MM.1S (cell line): ENCODE measurements around the gene SLC22A2.

ENCODE experiments used
- DNase-seq: peaks from one replicate; pipeline ENCODE4 v3.0.0-alpha.2; 2015
- H2AFZ ChIP-seq: fragments of 300-600 bp; sonication (generic); 2 replicates; pipeline ENCODE4 v1.6.0; 2016; ENCODE audit warnings: antibody characterized with exemption, low read length
- H3F3A ChIP-seq: fragments of 300-600 bp; sonication (generic); 2 replicates; pipeline ENCODE4 v1.6.1; 2016; ENCODE audit warnings: mild to moderate bottlenecking, antibody characterized with exemption, low read length, moderate library complexity, mixed read lengths; ENCODE audit not compliant: insufficient read depth
- H3K27ac ChIP-seq: fragments of 300-600 bp; sonication (generic); 2 replicates; pipeline ENCODE4 v1.5.1; 2016; ENCODE audit warnings: mild to moderate bottlenecking, low read length
- H3K27me3 ChIP-seq: fragments of 300-600 bp; sonication (generic); replicated peaks from 2 replicates; pipeline ENCODE4 v1.6.0; 2016; ENCODE audit warnings: low read length; ENCODE audit not compliant: insufficient read depth
- H3K36me3 ChIP-seq: fragments of 300-600 bp; sonication (generic); replicated peaks from 2 replicates; pipeline ENCODE4 v1.6.1; 2016; ENCODE audit warnings: mild to moderate bottlenecking, low read length, mixed read lengths; ENCODE audit not compliant: insufficient read depth
- H3K4me1 ChIP-seq: fragments of 300-600 bp; sonication (generic); 2 replicates; pipeline ENCODE4 v1.6.1; 2016; ENCODE audit warnings: low read length, mixed read lengths
- H3K4me2 ChIP-seq: fragments of 300-600 bp; sonication (generic); 2 replicates; pipeline ENCODE4 v1.6.0; 2016; ENCODE audit warnings: low read depth, low read length
- H3K4me3 ChIP-seq: fragments of 300-600 bp; sonication (generic); 2 replicates; pipeline ENCODE4 v1.5.1; 2016; ENCODE audit warnings: low read length, mixed read lengths
- H3K79me2 ChIP-seq: fragments of 300-600 bp; sonication (generic); 2 replicates; pipeline ENCODE4 v1.6.1; 2016; ENCODE audit warnings: mixed run types, low read length, mixed read lengths
- H3K9ac ChIP-seq: fragments of 300-600 bp; sonication (generic); 2 replicates; pipeline ENCODE4 v1.6.1; 2016; ENCODE audit warnings: low read length, mixed read lengths
- H3K9me2 ChIP-seq: fragments of 300-600 bp; sonication (generic); replicated peaks from 2 replicates; pipeline ENCODE4 v1.6.1; 2016; ENCODE audit warnings: mild to moderate bottlenecking, low read length, mixed read lengths; ENCODE audit not compliant: insufficient read depth
- H3K9me3 ChIP-seq: fragments of 300-600 bp; sonication (generic); replicated peaks from 2 replicates; pipeline ENCODE4 v1.6.1; 2016; ENCODE audit warnings: mild to moderate bottlenecking, low read length, mixed read lengths; ENCODE audit not compliant: insufficient read depth
- H4K20me1 ChIP-seq: fragments of 300-600 bp; sonication (generic); 2 replicates; pipeline ENCODE4 v1.6.1; 2016; ENCODE audit warnings: mild to moderate bottlenecking, low read length, moderate library complexity, mixed read lengths; ENCODE audit not compliant: insufficient read depth
- EZH2 ChIP-seq: fragments of 300-600 bp; sonication (generic); optimal IDR thresholded peaks from 2 replicates; pipeline ENCODE3; 2017; ENCODE audit warnings: low read depth, mild to moderate bottlenecking, antibody characterized with exemption, low read length, mixed read lengths
- EZH2phosphoT487 ChIP-seq: fragments of 300-600 bp; sonication (generic); IDR thresholded peaks from 2 replicates; pipeline ENCODE4 v1.6.1; 2018; ENCODE audit warnings: antibody characterized with exemption, low read length
- TF ChIP-seq, protein P1 (sequence below): fragments of 300-600 bp; sonication (generic); IDR thresholded peaks from 2 replicates; pipeline ENCODE4 v1.5.1; 2016; ENCODE audit warnings: antibody characterized with exemption, low read length, mixed read lengths

Gene SLC22A2

DNA sequence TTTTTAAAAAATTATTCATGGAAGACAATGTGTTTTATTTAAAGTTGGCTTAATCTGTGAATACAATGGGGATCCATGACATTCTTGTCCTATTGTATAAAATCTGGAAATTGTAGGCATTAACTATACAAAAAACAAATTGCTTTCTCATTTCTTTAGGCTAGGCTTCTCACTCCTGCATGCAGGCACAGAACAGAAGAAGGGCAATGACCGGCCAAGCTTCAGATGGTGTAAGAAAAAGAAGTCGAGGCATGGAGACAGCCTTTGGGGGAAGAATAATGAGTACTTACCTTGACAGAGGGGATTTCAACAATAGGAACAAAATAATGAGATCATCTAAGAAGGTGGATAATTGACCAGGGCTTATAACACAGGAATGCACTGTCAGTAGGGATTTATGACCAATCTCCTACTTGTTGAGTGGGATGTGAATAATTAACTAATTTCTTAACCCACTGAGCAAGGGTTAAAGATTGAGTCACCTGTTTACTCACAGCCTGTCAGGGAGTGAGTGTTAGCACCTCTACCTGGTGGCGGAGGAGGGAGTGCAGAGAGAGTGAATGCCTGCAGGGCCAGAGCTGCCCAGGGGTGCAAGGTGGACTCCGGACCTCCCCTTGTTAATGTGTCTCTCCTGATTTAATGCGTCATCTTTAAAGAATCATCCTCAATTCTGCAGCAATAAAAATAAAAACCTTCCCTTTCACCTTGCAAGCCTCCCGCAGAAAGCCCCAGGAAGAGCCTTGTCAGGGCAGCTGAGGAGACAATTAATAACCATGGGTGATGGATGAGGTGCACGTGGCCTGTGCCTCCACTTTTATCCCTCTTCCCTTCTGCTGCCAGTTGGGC lies 3.9 kb downstream of the SLC22A2 start:
- Histone ChIP-seq H3K4me3 (no peak overlapping the region), H3K36me3 (no peaks in the 10 kb centered on the region), H4K20me1 (no peaks in the 10 kb centered on the region), H3K9me3 (no peaks in the 10 kb centered on the region), H3K9me2 (no peaks in the 10 kb centered on the region), H3K27ac (no peak overlapping the region), H2AFZ (no peak overlapping the region), H3K4me2 (no peak overlapping the region), H3K79me2 (no peaks in the 10 kb centered on the region), H3K9ac (no peak overlapping the region), H3K4me1 (no peaks in the 10 kb centered on the region), H3F3A (no peaks in the 10 kb centered on the region), H3K27me3 (no peaks in the 10 kb centered on the region)
- DNase-seq: no peak
- TF ChIP-seq EZH2 (no peak), EZH2phosphoT487 (no peak)
- TF ChIP-seq, protein P1, sequence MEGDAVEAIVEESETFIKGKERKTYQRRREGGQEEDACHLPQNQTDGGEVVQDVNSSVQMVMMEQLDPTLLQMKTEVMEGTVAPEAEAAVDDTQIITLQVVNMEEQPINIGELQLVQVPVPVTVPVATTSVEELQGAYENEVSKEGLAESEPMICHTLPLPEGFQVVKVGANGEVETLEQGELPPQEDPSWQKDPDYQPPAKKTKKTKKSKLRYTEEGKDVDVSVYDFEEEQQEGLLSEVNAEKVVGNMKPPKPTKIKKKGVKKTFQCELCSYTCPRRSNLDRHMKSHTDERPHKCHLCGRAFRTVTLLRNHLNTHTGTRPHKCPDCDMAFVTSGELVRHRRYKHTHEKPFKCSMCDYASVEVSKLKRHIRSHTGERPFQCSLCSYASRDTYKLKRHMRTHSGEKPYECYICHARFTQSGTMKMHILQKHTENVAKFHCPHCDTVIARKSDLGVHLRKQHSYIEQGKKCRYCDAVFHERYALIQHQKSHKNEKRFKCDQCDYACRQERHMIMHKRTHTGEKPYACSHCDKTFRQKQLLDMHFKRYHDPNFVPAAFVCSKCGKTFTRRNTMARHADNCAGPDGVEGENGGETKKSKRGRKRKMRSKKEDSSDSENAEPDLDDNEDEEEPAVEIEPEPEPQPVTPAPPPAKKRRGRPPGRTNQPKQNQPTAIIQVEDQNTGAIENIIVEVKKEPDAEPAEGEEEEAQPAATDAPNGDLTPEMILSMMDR: no peak

DNA sequence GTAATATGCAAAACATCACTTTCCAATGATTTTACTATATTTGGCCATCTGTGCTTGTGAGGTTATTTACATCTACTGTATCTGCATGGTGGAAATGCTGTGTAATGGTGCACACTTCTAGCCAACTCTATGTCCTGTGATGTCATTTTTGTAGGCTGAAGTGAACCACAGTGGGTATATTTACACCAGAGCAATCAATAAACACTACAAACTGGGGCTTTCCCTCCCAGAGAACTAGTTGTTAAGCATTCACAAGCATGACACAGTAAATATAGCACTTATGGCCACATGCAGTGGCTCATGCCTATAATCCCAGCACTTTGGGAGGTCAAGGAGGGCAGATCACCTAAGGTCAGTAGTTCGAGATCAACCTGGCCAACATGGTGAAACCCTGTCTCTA lies 4.9 kb downstream of the SLC22A2 start:
- DNase-seq: no peak
- no peak overlapping the region for H3K9ac ChIP-seq
- no peak overlapping the region for H2AFZ ChIP-seq
- H3K4me1 ChIP-seq: no peaks in the 10 kb centered on the region
- no peaks in the 10 kb centered on the region for H3K36me3 ChIP-seq
- no peak overlapping the region for H3K4me3 ChIP-seq
- H4K20me1 ChIP-seq: no peaks in the 10 kb centered on the region
- TF ChIP-seq, protein P1: no peak
- TF ChIP-seq EZH2 (no peak), EZH2phosphoT487 (no peak)
- no peak overlapping the region for H3K4me2 ChIP-seq
- H3K9me3 ChIP-seq: no peaks in the 10 kb centered on the region
- H3K27me3 ChIP-seq: no peaks in the 10 kb centered on the region
- no peak overlapping the region for H3K27ac ChIP-seq
- no peaks in the 10 kb centered on the region for H3F3A ChIP-seq
- no peaks in the 10 kb centered on the region for H3K79me2 ChIP-seq
- H3K9me2 ChIP-seq: no peaks in the 10 kb centered on the region

DNA sequence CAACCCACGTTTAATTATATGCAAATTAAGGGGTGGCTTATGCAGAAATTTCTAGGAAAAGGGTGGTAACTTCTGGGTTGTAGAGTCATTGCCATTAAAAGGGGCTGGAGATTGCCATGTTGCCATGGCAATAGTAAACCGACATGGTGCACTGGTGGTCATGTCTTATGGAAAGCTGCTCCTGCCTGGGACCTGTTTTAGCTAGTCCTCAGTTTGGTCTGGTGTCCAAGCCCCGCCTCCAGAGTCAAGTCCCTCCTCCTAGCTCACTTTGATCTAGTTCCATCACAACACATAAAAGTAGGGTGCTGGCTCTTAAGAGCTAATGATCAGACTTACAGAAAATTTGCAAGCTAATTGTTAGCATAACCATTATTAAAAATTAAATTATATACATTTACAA lies 5.3 kb downstream of the SLC22A2 start:
- Histone ChIP-seq H3K27me3 (no peaks in the 10 kb centered on the region), H3K36me3 (no peaks in the 10 kb centered on the region), H3K4me3 (no peak overlapping the region), H3K9me2 (no peaks in the 10 kb centered on the region), H3K27ac (no peak overlapping the region), H3K4me1 (no peaks in the 10 kb centered on the region), H3K79me2 (no peaks in the 10 kb centered on the region), H4K20me1 (no peaks in the 10 kb centered on the region), H3F3A (no peaks in the 10 kb centered on the region), H3K9me3 (no peaks in the 10 kb centered on the region), H2AFZ (no peak overlapping the region), H3K9ac (no peak overlapping the region), H3K4me2 (no peak overlapping the region)
- TF ChIP-seq EZH2phosphoT487 (no peak), EZH2 (no peak)
- TF ChIP-seq, protein P1: no peak
- no peak for DNase-seq
